GM12801 (cell line): ENCODE measurements around the gene FURIN.

ENCODE experiments used
- TF ChIP-seq, protein P1 (sequence below): IDR thresholded peaks from one replicate; pipeline ENCODE4 v1.5.1; 2011; ENCODE audit warnings: control low read depth; ENCODE audit not compliant: insufficient read length; ENCODE audit errors: extremely low read depth

The FURIN gene

DNA sequence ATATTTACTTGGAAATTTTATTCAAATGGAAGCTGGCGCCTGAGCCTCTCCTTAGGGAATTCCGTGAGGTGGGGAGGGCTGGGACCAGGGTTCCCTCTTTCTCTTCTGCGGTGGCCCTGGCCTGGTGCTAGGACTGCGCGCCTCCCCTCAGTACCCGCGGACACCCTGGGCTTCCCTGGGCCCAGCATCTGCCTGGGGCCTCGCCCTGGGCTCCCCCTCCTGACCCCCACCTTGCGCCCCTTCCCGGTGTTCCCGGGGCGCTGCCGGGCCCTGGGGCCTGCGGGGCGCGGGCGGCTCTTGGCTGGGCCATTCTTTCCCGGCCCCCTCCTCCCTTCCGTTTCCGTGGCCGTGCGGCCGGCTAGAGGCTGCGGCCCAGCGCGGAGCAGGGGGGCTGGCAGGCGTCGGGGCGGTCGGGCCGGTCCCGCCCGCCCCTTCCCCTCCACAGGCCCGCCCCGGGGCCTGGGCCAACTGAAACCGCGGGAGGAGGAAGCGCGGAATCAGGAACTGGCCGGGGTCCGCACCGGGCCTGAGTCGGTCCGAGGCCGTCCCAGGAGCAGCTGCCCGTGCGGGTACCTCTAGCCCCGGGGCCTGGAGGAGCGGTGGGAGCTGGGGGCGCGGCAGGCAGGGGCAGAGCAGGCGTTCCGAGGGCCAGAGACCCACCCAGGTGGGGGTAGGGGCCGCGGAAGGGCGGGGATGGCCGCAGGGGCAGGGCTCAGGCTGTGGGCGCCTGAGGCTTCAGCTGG, 15.8 kb downstream of the FURIN start, which contains the start of gene FES:
Gene FES, plus strand, starts transcription at position 529 of the 743 bp plus-strand sequence. CDS start 542 bp downstream, outside the sequence.
- TF ChIP-seq, protein P1, sequence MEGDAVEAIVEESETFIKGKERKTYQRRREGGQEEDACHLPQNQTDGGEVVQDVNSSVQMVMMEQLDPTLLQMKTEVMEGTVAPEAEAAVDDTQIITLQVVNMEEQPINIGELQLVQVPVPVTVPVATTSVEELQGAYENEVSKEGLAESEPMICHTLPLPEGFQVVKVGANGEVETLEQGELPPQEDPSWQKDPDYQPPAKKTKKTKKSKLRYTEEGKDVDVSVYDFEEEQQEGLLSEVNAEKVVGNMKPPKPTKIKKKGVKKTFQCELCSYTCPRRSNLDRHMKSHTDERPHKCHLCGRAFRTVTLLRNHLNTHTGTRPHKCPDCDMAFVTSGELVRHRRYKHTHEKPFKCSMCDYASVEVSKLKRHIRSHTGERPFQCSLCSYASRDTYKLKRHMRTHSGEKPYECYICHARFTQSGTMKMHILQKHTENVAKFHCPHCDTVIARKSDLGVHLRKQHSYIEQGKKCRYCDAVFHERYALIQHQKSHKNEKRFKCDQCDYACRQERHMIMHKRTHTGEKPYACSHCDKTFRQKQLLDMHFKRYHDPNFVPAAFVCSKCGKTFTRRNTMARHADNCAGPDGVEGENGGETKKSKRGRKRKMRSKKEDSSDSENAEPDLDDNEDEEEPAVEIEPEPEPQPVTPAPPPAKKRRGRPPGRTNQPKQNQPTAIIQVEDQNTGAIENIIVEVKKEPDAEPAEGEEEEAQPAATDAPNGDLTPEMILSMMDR, result no peak

DNA sequence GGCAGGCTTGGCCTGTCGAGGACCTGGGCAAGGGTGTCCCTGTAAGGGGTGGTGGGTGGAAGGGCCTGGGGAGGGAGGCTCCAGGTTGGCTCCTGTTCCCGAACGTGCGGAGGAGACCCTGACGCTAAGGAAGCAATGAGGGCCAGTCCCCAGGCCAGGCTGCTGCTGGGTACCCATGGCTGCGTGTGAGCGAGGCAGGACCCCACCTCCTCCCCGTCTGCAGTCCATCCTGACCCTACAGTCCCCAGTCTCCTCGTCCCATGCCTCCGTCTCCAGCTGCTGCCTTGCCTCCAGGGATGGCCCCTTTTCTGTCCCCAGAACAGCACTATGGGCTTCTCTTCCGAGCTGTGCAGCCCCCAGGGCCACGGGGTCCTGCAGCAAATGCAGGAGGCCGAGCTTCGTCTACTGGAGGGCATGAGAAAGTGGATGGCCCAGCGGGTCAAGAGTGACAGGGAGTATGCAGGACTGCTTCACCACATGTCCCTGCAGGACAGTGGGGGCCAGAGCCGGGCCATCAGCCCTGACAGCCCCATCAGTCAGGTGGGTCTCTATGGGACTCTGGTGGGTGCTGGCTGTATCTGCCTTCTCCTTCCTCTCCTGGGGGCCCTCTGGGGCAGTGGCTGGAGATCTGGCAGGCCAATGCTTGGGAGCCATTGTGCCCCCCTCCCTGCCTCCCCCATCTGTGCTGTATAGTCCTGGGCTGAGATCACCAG, 16.5 kb downstream of the FURIN start:
- TF ChIP-seq, protein P1, result no peak

DNA sequence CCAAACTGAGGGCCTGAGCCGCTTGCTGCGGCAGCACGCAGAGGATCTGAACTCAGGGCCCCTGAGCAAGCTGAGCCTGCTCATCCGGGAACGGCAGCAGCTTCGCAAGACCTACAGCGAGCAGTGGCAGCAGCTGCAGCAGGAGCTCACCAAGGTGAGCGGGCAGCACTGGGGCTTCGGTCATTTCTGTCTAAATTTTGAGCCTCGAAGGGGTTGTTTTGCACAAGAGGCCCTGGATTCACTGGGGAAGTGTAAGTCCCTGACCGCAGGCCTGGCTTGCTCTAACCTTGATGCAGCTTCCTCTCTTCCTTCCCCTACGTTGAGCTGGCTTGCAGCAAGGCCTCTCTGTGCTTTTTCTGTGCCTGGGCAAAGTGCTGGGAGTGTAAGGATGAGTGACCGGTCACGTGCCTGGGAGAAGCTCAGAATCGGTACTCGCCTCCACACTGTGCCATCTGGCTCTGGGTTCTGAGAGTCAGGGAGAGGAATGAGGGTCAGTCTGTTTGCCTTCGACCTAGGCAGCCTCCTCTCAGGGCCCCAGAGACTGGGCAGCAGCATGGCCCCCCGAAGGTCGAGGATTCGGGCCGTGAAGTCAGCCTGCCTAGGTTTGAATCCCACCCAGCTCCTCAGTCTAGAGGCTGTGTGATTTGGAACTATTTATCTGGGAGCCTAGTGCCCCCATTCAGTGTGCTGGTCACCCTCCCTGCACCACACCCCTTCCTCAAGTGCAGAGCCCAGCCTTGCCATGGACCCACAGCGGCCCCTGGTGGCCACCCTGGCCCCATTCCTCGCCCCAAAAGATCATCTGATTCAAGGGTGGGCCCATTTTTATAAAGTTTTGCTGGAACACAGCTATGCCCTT, 17.3 kb downstream of the FURIN start:
- TF ChIP-seq, protein P1, result no peak

DNA sequence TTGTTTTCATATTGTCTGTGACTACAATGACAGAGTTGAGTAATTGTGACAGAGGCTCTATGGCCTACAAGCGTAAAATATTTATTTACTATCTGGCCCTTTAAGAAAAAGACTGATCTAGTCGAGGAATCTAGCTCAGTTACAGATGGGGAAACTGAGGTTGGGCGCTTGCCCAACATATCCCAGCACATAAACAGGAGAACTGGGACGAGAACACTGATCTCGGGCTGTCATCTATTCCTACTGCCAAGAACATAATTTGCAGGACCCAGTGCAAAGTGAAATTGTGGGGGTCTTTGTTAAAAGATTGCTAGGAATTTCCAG, 17.9 kb downstream of the FURIN start:
- TF ChIP-seq, protein P1, result no peak

DNA sequence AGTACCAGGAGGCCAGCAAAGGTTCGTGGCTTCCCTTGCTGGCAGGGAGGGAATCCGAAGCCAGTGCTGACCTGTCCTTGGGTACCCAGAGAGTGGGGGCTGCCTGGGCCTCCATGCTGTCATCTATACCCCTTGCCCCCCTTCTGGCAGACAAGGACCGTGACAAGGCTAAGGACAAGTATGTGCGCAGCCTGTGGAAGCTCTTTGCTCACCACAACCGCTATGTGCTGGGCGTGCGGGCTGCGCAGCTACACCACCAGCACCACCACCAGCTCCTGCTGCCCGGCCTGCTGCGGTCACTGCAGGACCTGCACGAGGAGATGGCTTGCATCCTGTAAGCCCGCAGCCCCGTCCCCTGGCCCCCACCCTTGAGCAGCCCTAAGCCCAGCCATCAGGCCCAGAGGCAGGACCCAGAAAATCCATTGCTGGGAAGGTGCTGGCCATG, 18.7 kb downstream of the FURIN start:
- TF ChIP-seq, protein P1, result no peak

DNA sequence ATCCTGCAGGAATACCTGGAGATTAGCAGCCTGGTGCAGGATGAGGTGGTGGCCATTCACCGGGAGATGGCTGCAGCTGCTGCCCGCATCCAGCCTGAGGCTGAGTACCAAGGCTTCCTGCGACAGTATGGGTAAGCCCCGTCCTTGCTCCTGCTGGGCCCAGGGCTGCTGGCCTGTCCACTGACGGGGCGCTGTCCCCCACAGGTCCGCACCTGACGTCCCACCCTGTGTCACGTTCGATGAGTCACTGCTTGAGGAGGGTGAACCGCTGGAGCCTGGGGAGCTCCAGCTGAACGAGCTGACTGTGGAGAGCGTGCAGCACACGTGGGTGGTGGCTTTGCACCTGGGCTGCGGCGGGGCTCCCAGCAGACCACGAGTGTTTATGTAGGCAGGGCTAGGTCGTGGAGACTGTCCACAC, 20.9 kb downstream of the FURIN start:
- TF ChIP-seq, protein P1, result no peak
